Amniotic epithelial cell (primary cell): ENCODE data around the gene KLRC1.
"Not testable (repeated sequence)": the region's sequence is repeated elsewhere in the genome, so short reads cannot be mapped to it uniquely, and the experiment has no call there.

Source experiments
- DNase-seq: peaks from one replicate; pipeline ENCODE4 v3.0.0-alpha.2; 2010; ENCODE audit warnings: low read depth

Gene KLRC1

DNA sequence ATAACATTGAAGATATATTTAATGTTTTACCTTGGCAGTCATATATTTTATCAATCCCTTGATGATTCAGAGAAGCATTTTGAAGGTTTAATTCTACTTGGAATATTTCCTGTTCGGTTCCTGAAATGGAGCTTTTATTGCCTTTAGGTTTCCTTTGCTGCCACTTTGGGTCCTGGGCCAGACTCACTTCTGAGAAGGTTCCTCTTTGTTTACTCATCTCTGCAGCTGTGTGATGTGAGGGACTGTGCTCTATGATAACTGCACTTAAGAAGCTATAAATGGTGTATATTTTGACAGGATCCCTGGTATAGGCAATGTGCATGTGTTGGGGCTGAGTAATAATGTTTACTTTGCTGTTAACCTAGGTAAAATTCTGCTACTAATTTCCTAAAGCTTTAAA is 32.8 kb downstream of the KLRC1 start, which contains the start of gene KLRC3:
KLRC3 (minus strand) TSS at position 262 of the 400 bp plus-strand sequence; CDS start at position 217, 45 bp downstream.
- not testable (repeated sequence) for DNase-seq

DNA sequence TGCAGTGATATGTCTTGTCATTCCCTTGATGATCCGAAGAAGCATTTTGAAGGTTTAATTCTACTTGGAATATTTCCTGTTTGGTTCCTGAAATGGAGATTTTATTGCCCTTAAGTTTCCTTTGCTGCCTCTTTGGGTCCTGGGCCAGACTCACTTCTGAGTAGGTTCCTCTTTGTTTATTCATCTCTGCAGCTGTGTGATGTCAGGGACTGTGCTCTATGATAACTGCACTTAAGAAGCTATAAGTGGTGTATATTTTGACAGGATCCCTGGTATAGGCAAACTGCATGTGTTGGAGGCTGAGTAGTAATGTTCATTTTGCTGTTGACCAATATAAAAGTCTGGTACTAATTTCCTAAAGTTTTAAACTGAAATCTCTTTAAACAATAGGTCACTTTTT is 43.8 kb downstream of the KLRC1 start, which contains the start of gene KLRC4:
KLRC4 (minus strand) TSS at position 366 of the 400 bp plus-strand sequence; CDS start at position 184, 182 bp downstream.
- peak; percentile 8 for DNase-seq

DNA sequence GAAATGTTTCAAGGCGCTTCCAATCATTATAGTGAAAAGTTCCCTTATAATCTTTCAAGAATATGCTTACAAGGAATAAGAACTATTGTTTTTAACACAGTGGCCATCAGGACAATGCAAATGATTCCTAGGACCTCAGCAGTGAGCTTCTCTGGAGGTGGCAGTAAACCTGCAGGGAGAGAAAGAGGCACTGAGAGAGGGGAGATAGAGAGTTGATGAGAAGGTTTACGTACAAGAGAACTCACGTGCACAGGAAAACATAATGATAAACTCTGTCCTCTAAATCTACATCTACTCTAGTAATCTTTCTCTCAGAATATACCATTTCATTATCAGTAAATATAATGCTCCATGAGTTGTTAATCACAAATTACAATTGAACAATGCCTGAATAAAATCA is 44.3 kb downstream of the KLRC1 start:
- DNase-seq: no peak

- DNase-seq: no peak
Observed at GRCh38 chr12:10406725-10407124, 46.5 kb downstream of the KLRC1 start.

DNA sequence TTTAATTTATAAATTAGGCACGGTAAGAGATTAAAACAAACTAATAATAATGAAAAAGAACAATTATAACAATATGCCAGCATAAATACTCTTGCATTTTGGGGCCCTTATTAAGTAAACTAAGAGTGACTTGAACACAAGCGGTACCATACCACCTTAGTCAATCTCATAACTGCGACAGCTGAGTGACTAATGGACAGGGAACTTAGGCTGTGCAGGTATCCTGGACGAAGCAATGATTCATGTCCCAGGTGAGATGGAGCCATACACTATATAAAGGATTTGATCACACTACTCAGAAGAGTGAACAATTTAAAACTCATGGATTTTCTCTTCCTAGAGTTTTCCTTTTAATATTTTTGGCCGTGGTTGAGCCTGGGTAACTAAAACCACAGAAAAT is 47.9 kb downstream of the KLRC1 start:
- DNase-seq: no peak

DNA sequence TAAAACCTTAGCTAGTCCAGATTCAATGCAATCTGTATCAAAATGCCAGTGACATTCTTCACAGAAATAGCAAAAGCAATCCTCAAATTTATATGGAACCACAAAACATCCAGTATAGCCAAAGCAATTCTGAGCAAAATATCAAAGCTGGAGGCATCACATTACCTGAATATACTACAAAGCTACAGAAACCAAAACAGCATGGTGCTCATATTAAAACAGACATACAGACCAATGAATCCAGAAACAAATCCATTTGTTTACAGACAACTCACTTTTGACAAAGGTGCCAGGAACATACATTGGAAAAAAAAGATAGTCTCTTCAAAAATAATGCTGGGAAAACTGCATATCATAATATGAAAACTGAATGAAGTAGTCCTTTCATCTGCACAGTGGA is 48.4 kb downstream of the KLRC1 start:
- no peak for DNase-seq

DNA sequence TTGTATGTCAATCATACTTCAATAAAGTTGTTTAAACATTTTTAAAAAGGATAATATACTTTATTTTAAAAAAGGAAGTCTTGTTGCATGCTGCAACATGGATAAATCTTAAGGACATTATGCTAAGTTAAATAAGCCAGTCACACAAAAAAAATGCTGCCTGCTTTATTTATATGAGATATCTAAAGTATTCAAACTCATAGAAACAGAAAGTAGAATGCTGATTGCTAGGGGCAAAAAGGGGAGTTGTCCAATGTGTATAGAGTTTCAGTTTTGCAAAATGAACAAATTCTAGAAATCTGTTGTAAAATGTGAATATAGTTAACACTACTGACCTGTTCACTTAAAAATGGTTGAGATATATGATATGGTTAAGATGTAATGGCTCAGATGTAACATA is 52.3 kb downstream of the KLRC1 start:
- no peak for DNase-seq

DNA sequence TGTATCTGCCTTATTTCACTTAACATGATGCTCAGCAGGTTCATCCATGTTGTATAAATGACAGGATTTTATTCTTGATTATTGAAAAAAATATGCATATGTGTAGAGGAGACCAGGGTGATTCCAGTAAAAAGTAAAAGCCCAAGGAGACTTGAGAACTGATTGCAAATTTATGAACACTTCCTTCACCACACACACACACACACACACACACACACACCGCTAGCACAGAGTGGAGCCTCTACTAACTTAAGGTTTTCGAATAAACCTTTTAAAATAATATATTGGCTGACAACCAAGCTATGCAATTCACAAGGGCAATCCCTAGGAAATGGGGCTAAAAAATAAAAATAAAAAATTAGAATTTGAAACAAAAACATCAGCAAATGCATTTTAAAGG is 55.0 kb downstream of the KLRC1 start:
- no peak for DNase-seq

GRCh38 chr12:10397296-10397695 is 55.9 kb downstream of the KLRC1 start:
- no peak for DNase-seq

GRCh38 chr12:10396176-10396575 is 57.0 kb downstream of the KLRC1 start:
- DNase-seq: not testable (repeated sequence)
